HepG2 (cell line): ENCODE results near the gene RGL1. TPM values are rescaled to one million over a fixed set of nuclear protein-coding genes. Genes with fewer than 3 reads are reported as not detected.

Experiments
- ATAC-seq: fragments of 200-7000 bp; cut with Tn5 transposase; 3 replicates; pipeline ENCODE4 v1.9.1; 2020; ENCODE audit warnings: mild to moderate bottlenecking, moderate library complexity
- BruUV-seq: library from RNA; stranded (reverse); fragments of 400-500 nt; replicated peaks from 2 replicates; lab custom pipeline; 2021; lab: Mats Ljungman, UMichigan
- CTCF ChIA-PET: fragments of 300-600 bp; formaldehyde crosslinking; extraction: SDS; loops from one replicate; lab custom pipeline; 2021; ENCODE audit warnings: low total read pairs, inconsistent platforms, low intra/inter-chr PET ratio; lab: Yijun Ruan, JAX
- POLR2A ChIA-PET: fragments of 350-600 bp; sonication (Branson Sonifier 250); formaldehyde crosslinking; loops from one replicate; lab custom pipeline; 2020; ENCODE audit warnings: antibody characterized with exemption, inconsistent platforms; lab: Yijun Ruan, JAX
- DNase-seq: peaks from one replicate; pipeline ENCODE4 v3.0.0-alpha.2; 2015; ENCODE audit warnings: low spot score
- FAIRE-seq: peaks from 3 replicates; lab custom pipeline; 2011; peaks lifted over from hg19 to GRCh38; lab: Jason Lieb, UNC
- H2AFZ ChIP-seq: one replicate; pipeline ENCODE4 v1.6.1; 2011; ENCODE audit warnings: low read length, inconsistent platforms
- H3K27ac ChIP-seq: fragments of 300-600 bp; 3 replicates; pipeline ENCODE4 v1.8.0; 2011; ENCODE audit warnings: mixed run types, mild to moderate bottlenecking, mixed read lengths, low read length, inconsistent platforms; ENCODE audit not compliant: insufficient read depth; ENCODE audit errors: extremely low read length
- H3K27me3 ChIP-seq, 2 experiments: fragments of 200-600 bp in 1 of 2; 2 replicates in 1 of 2; 3 replicates in 1 of 2; pipeline versions ENCODE4 v1.6.0 to v1.8.0; 2011; ENCODE audit warnings: low read length in 2 of 2, mild to moderate bottlenecking in 2 of 2, moderate library complexity in 2 of 2, inconsistent platforms in 1 of 2; ENCODE audit not compliant: insufficient read depth in 2 of 2, control insufficient read depth in 1 of 2
- H3K36me3 ChIP-seq, 2 experiments: fragments of 200-600 bp in 1 of 2; replicated peaks in 1 of 2; 2 replicates in 1 of 2; 3 replicates in 1 of 2; pipeline versions ENCODE4 v1.5.1 to v1.8.0; 2011; ENCODE audit warnings: low read length in 2 of 2, inconsistent platforms in 1 of 2; ENCODE audit not compliant: insufficient read depth in 2 of 2, control insufficient read depth in 1 of 2
- H3K4me1 ChIP-seq: 2 replicates; pipeline ENCODE4 v1.5.1; 2012; ENCODE audit warnings: low read length, inconsistent platforms; ENCODE audit not compliant: insufficient read depth
- H3K4me2 ChIP-seq: 2 replicates; pipeline ENCODE4 v1.6.0; 2011; ENCODE audit warnings: low read depth, low read length, inconsistent platforms
- H3K4me3 ChIP-seq, 3 experiments: fragments of 200-600 bp in 1 of 3; sonication (generic), shearing (Covaris generic) in 1 of 3; replicated peaks in 1 of 3; 2 replicates each; pipeline ENCODE4 v1.5.1; 2011 to 2016; ENCODE audit warnings: low read length in 3 of 3, inconsistent platforms in 2 of 3, low read depth in 2 of 3, mild to moderate bottlenecking in 2 of 3, control low read depth in 1 of 3, mixed read lengths in 1 of 3; ENCODE audit not compliant: insufficient read depth in 1 of 3
- H3K79me2 ChIP-seq: one replicate; pipeline ENCODE4 v1.6.1; 2011; ENCODE audit warnings: low read length, inconsistent platforms; ENCODE audit not compliant: insufficient read depth
- H3K9ac ChIP-seq: 2 replicates; pipeline ENCODE4 v1.6.0; 2011; ENCODE audit warnings: mild to moderate bottlenecking, low read depth, low read length, inconsistent platforms; ENCODE audit not compliant: insufficient read depth
- H3K9me3 ChIP-seq: 2 replicates; pipeline ENCODE4 v1.5.1; 2012; ENCODE audit warnings: mild to moderate bottlenecking, low read length
- H4K20me1 ChIP-seq: 2 replicates; pipeline ENCODE4 v1.6.0; 2011; ENCODE audit warnings: inconsistent platforms, mild to moderate bottlenecking, low read length, moderate library complexity; ENCODE audit not compliant: insufficient read depth
- CBX2 ChIP-seq, 2 experiments: fragments of 200-600 bp in 1 of 2; sonication (generic); formaldehyde crosslinking in 1 of 2; IDR thresholded peaks; 2 replicates each; pipeline versions ENCODE4 v1.7.0 to v1.8.1; 2018 to 2022; ENCODE audit warnings: low read depth in 2 of 2, low read length in 1 of 2, mild to moderate bottlenecking in 1 of 2, missing genetic modification reagents in 1 of 2
- FOXK1 ChIP-seq: sonication (generic); formaldehyde crosslinking; IDR thresholded peaks from 2 replicates; pipeline ENCODE4 v1.4.0; 2020; ENCODE audit warnings: low read depth, missing genetic modification reagents, borderline replicate concordance
- NFYC ChIP-seq: IDR thresholded peaks from 2 replicates; pipeline ENCODE4 v1.6.1; 2016; ENCODE audit warnings: missing genetic modification reagents, missing compliant biosample characterization
- PTBP1 ChIP-seq: fragments of 200-400 bp; formaldehyde crosslinking; IDR thresholded peaks from 2 replicates; pipeline ENCODE4 v1.6.1; 2018; ENCODE audit warnings: low read length, low read depth; ENCODE audit not compliant: poor library complexity, severe bottlenecking
- TEAD2 ChIP-seq: sonication (generic); formaldehyde crosslinking; IDR thresholded peaks from 2 replicates; pipeline ENCODE4 v1.9.0; 2021; ENCODE audit warnings: missing genetic modification reagents
- ZKSCAN1 ChIP-seq: fragments of 150-350 bp; IDR thresholded peaks from 2 replicates; pipeline ENCODE4 v1.6.1; 2014; ENCODE audit warnings: low read length
- ZNF430 ChIP-seq: sonication (generic); formaldehyde crosslinking; IDR thresholded peaks from 2 replicates; pipeline ENCODE4 v1.9.0; 2021; ENCODE audit warnings: mild to moderate bottlenecking, missing genetic modification reagents
- ZNF615 ChIP-seq: sonication (generic); formaldehyde crosslinking; IDR thresholded peaks from 2 replicates; pipeline ENCODE4 v1.5.0; 2020; ENCODE audit warnings: mild to moderate bottlenecking, missing genetic modification reagents, borderline replicate concordance
- ZNF773 ChIP-seq: sonication (generic); formaldehyde crosslinking; IDR thresholded peaks from 2 replicates; pipeline ENCODE4 v1.4.0; 2020; ENCODE audit warnings: missing genetic modification reagents, borderline replicate concordance
- ZNF776 ChIP-seq: sonication (generic); formaldehyde crosslinking; IDR thresholded peaks from 2 replicates; pipeline ENCODE4 v1.4.0; 2020; ENCODE audit warnings: mild to moderate bottlenecking, missing genetic modification reagents
- WGBS: methylation state at CpG from one replicate; pipeline ENCODE4 v1.1.6; 2017; ENCODE audit warnings: low lambda C conversion rate; 5-methylcytosine and 5-hydroxymethylcytosine counted together
- in situ Hi-C: cut with HindIII; loops from 2 replicates; pipeline ENCODE4 v1.10.0; 2017; ENCODE audit warnings: low pct_unique_long_range_greater_than_20kb; ENCODE audit not compliant: extremely low pct_ligation_motif_present
- intact Hi-C: fragments of 100-400 bp; cut with micrococcal nuclease; formaldehyde crosslinking; loops from one replicate; pipeline ENCODE4 v1.10.0; 2022; ENCODE audit not compliant: unreplicated experiment
- polyA plus RNA-seq, 8 experiments: library from polyadenylated mRNA; depleted of rRNA in 3 of 8; stranded (reverse) in 7 of 8; unstranded in 1 of 8; fragments of >200 nt; fragmentation: Illumina TruSeq in 4 of 8; extraction: Trizol in 4 of 8; gene quantifications; 2 replicates each; pipeline versions ENCODE4 v1.2.1 to v1.2.3, GENCODE V29; 2011 to 2016; ENCODE audit warnings: low read depth in 4 of 8, missing spikeins in 1 of 8, mixed read lengths in 1 of 8; ENCODE audit not compliant: insufficient read depth in 1 of 8
- total RNA-seq, 5 experiments: library from RNA; depleted of rRNA; stranded (reverse); fragments of >200 nt; fragmentation: Illumina TruSeq; extraction: Trizol; gene quantifications; 2 replicates each; pipeline ENCODE4 v1.2.3, GENCODE V29; 2016; ENCODE audit warnings: low read depth in 1 of 5
- TF ChIP-seq, protein P1 (sequence below): sonication (generic); formaldehyde crosslinking; IDR thresholded peaks from 2 replicates; pipeline ENCODE4 v1.5.1; 2020; ENCODE audit warnings: mild to moderate bottlenecking, missing genetic modification reagents, borderline replicate concordance
- TF ChIP-seq, protein P2 (sequence below): sonication (generic); formaldehyde crosslinking; IDR thresholded peaks from 2 replicates; pipeline ENCODE4 v1.4.0; 2020; ENCODE audit warnings: missing genetic modification reagents, borderline replicate concordance

Gene RGL1
- total and polyA plus RNA-seq, 2 of the 13 experiments (the other 11 are each of a cell fraction or from before 2014, with no cell fraction given) = 3.5 to 4.7 TPM

DNA sequence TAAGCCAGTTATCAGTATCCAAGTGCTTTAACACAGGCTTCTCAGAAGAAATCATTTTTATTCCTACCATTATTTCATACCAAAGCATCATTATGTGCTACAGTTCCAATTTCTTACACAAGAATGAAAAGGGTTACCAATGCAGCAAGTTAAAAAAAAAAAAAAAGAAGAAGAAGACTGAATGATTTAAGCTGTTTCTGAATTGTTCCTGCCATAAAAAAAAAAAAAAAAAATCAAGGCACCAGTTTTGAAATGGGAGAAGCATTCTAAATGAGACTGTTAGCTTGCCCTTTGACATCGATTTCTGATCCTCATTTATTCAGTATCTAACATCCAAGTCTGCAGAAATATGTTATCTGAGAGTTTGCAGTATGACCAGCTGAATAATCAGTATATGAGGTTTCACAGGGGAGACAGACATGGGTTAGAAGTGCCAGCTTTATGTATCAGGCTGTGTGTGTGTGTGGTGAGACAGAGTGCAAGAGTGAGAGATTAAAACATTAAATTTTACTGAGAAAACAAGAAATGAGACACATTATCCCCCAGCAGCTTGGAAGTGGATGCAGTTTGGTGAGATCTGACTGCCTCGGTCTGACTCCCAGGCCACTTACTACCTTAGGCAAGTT is 126.8 kb downstream of the RGL1 start:
- WGBS = 66% methylated on average over 2 of the region's 2 CpGs
- in situ Hi-C loops (loop anchor here (25.0 kb wide), 1 partner anchor 281 kb away; no protein-coding TSS in a partner anchor), intact Hi-C loops (no loop called here)
- Histone ChIP-seq H3K36me3 (peaks cover 0 to under 1% of the 10 kb centered on the region in 2 experiments; a peak in 2 of 5 replicates), H3K9me3 (no peaks in the 10 kb centered on the region), H3K4me2 (no peak overlapping the region), H3K9ac (no peak overlapping the region), H3K27me3 (no peaks in the 10 kb centered on the region), H3K4me1 (no peaks in the 10 kb centered on the region; the same call in 1 of the 2 replicates), H3K79me2 (no peaks in the 10 kb centered on the region), H3K27ac (no peak overlapping the region), H4K20me1 (no peaks in the 10 kb centered on the region), H2AFZ (no peak overlapping the region), H3K4me3 (no peak overlapping the region)
- ATAC-seq (no peak), DNase-seq (no peak), FAIRE-seq (no peak)
- no peak for TF ChIP-seq PTBP1
- TF ChIP-seq, protein P1, sequence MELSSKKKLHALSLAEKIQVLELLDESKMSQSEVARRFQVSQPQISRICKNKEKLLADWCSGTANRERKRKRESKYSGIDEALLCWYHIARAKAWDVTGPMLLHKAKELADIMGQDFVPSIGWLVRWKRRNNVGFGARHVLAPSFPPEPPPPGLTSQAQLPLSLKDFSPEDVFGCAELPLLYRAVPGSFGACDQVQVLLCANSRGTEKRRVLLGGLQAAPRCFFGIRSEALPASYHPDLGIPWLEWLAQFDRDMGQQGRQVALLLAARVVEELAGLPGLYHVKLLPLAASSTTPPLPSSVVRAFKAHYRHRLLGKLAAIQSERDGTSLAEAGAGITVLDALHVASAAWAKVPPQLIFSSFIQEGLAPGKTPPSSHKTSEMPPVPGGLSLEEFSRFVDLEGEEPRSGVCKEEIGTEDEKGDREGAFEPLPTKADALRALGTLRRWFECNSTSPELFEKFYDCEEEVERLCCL (CRISPR knock-in tag) = no peak
- no peak for TF ChIP-seq ZKSCAN1
- TF ChIP-seq TEAD2 (CRISPR knock-in tag) = no peak
- TF ChIP-seq ZNF773 (CRISPR knock-in tag) = no peak
- TF ChIP-seq ZNF615 = no peak
- TF ChIP-seq FOXK1 = no peak
- TF ChIP-seq ZNF776 (CRISPR knock-in tag) = no peak
- TF ChIP-seq NFYC (CRISPR knock-in tag) = no peak
- TF ChIP-seq, protein P2, sequence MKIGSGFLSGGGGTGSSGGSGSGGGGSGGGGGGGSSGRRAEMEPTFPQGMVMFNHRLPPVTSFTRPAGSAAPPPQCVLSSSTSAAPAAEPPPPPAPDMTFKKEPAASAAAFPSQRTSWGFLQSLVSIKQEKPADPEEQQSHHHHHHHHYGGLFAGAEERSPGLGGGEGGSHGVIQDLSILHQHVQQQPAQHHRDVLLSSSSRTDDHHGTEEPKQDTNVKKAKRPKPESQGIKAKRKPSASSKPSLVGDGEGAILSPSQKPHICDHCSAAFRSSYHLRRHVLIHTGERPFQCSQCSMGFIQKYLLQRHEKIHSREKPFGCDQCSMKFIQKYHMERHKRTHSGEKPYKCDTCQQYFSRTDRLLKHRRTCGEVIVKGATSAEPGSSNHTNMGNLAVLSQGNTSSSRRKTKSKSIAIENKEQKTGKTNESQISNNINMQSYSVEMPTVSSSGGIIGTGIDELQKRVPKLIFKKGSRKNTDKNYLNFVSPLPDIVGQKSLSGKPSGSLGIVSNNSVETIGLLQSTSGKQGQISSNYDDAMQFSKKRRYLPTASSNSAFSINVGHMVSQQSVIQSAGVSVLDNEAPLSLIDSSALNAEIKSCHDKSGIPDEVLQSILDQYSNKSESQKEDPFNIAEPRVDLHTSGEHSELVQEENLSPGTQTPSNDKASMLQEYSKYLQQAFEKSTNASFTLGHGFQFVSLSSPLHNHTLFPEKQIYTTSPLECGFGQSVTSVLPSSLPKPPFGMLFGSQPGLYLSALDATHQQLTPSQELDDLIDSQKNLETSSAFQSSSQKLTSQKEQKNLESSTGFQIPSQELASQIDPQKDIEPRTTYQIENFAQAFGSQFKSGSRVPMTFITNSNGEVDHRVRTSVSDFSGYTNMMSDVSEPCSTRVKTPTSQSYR (CRISPR knock-in tag) = no peak
- TF ChIP-seq CBX2 (IDR thresholded peaks at IDR 0.05; ENCODE audit: low read depth, low read length) = no peak
- no peak for TF ChIP-seq CBX2 (CRISPR knock-in tag; IDR thresholded peaks at IDR 0.05; ENCODE audit: low read depth)
- no peak for TF ChIP-seq ZNF430 (CRISPR knock-in tag)
- CTCF ChIA-PET = no interaction called here
- POLR2A ChIA-PET = no interaction called here
- BruUV-seq = no TSS peak
